Mesenchymal stem cell (in vitro differentiated cells and primary cell): Measurements from ENCODE around the gene PKP4.

Experiments used
- DNase-seq: peaks from one replicate; pipeline ENCODE4 v3.0.0-alpha.2; 2013
- H2AFZ ChIP-seq: one replicate; pipeline ENCODE4 v1.6.1; 2013; ENCODE audit warnings: low read depth, mild to moderate bottlenecking, control low read depth, inconsistent platforms, low read length, moderate library complexity
- H2AK5ac ChIP-seq: 2 replicates; pipeline ENCODE4 v1.6.1; 2013; ENCODE audit warnings: low read length, moderate library complexity, mild to moderate bottlenecking, inconsistent platforms; ENCODE audit not compliant: severe bottlenecking
- H2BK120ac ChIP-seq: one replicate; pipeline ENCODE4 v1.6.1; 2013; ENCODE audit warnings: low read depth, mild to moderate bottlenecking, inconsistent platforms, low read length, moderate library complexity
- H2BK12ac ChIP-seq, 2 experiments: one replicate each; pipeline ENCODE4 v1.6.1; 2013; ENCODE audit warnings: inconsistent platforms in 2 of 2, low read length in 2 of 2, mild to moderate bottlenecking in 2 of 2, moderate library complexity in 2 of 2, control low read depth in 1 of 2
- H2BK15ac ChIP-seq: one replicate; pipeline ENCODE4 v1.6.1; 2013; ENCODE audit warnings: mild to moderate bottlenecking, low read depth, inconsistent platforms; ENCODE audit not compliant: poor library complexity, severe bottlenecking
- H2BK5ac ChIP-seq: 2 replicates; pipeline ENCODE4 v1.6.1; 2013; ENCODE audit warnings: low read depth, mild to moderate bottlenecking, low read length, control low read depth, inconsistent platforms; ENCODE audit not compliant: poor library complexity, severe bottlenecking
- H3K14ac ChIP-seq, 2 experiments: one replicate each; pipeline ENCODE4 v1.6.1; 2013; ENCODE audit warnings: inconsistent platforms in 2 of 2, low read length in 2 of 2, control low read depth in 1 of 2, mild to moderate bottlenecking in 1 of 2, moderate library complexity in 1 of 2
- H3K18ac ChIP-seq, 2 experiments: one replicate each; pipeline ENCODE4 v1.6.1; 2013; ENCODE audit warnings: inconsistent platforms in 2 of 2, low read length in 2 of 2, control low read depth in 1 of 2, low read depth in 1 of 2, mild to moderate bottlenecking in 1 of 2
- H3K23ac ChIP-seq, 2 experiments: one replicate each; pipeline ENCODE4 v1.6.1; 2013; ENCODE audit warnings: inconsistent platforms in 2 of 2, low read length in 2 of 2, mild to moderate bottlenecking in 2 of 2, moderate library complexity in 2 of 2, control low read depth in 1 of 2
- H3K27ac ChIP-seq: 2 replicates; pipeline ENCODE4 v1.5.1; 2013; ENCODE audit warnings: mild to moderate bottlenecking, moderate library complexity, low read length, control low read depth, inconsistent platforms; ENCODE audit not compliant: poor library complexity, severe bottlenecking
- H3K27me3 ChIP-seq, 2 experiments: 2 replicates each; pipeline versions ENCODE4 v1.6.1 to v1.7.0; 2013; ENCODE audit warnings: low read length in 2 of 2, mild to moderate bottlenecking in 2 of 2, moderate library complexity in 2 of 2, control low read depth in 1 of 2, inconsistent platforms in 1 of 2; ENCODE audit not compliant: control insufficient read depth in 1 of 2, insufficient read depth in 1 of 2
- H3K36me3 ChIP-seq, 2 experiments: 2 replicates each; pipeline versions ENCODE4 v1.6.1 to v1.7.0; 2013; ENCODE audit warnings: low read length in 2 of 2, control low read depth in 1 of 2, inconsistent platforms in 1 of 2, low read depth in 1 of 2, mild to moderate bottlenecking in 1 of 2; ENCODE audit not compliant: insufficient read depth in 2 of 2, control insufficient read depth in 1 of 2
- H3K4ac ChIP-seq, 2 experiments: one replicate each; pipeline ENCODE4 v1.6.1; 2013; ENCODE audit warnings: inconsistent platforms in 2 of 2, low read length in 2 of 2, mild to moderate bottlenecking in 2 of 2, moderate library complexity in 2 of 2, control low read depth in 1 of 2, low read depth in 1 of 2
- H3K4me1 ChIP-seq: 2 replicates; pipeline ENCODE4 v1.6.1; 2013; ENCODE audit warnings: low read depth, low read length, control low read depth; ENCODE audit not compliant: control insufficient read depth, insufficient read depth
- H3K4me2 ChIP-seq: 2 replicates; pipeline ENCODE4 v1.6.1; 2013; ENCODE audit warnings: low read length, mild to moderate bottlenecking, inconsistent platforms; ENCODE audit not compliant: poor library complexity, severe bottlenecking
- H3K4me3 ChIP-seq, 2 experiments: 2 replicates each; pipeline versions ENCODE4 v1.5.1 to v1.7.0; 2013; ENCODE audit warnings: low read length in 2 of 2, mild to moderate bottlenecking in 2 of 2, control low read depth in 1 of 2, low read depth in 1 of 2; ENCODE audit not compliant: insufficient read depth in 1 of 2
- H3K79me1 ChIP-seq: replicated peaks from 2 replicates; pipeline ENCODE4 v1.6.1; 2013; ENCODE audit warnings: mild to moderate bottlenecking, control low read depth, low read length, inconsistent platforms; ENCODE audit not compliant: poor library complexity, severe bottlenecking
- H3K9ac ChIP-seq: 2 replicates; pipeline ENCODE4 v1.7.0; 2013; ENCODE audit warnings: mild to moderate bottlenecking, low read length, moderate library complexity
- H3K9me3 ChIP-seq: 2 replicates; pipeline ENCODE4 v1.7.0; 2013; ENCODE audit warnings: mild to moderate bottlenecking, low read length; ENCODE audit not compliant: control insufficient read depth
- H4K8ac ChIP-seq: one replicate; pipeline ENCODE4 v1.6.1; 2013; ENCODE audit warnings: inconsistent platforms, mild to moderate bottlenecking, low read length, moderate library complexity
- H4K91ac ChIP-seq: one replicate; pipeline ENCODE4 v1.6.1; 2013; ENCODE audit warnings: mild to moderate bottlenecking, low read length, inconsistent platforms
- WGBS: methylation state at CpG from one replicate; pipeline ENCODE4 v1.1.7; 2013; ENCODE audit warnings: mixed read lengths; 5-methylcytosine and 5-hydroxymethylcytosine counted together

The PKP4 gene

GRCh38 chr2:158411748-158412147 is 45.0 kb upstream of the PKP4 start:
- Histone ChIP-seq H3K14ac (no peak overlapping the region), H4K91ac (peak overlapping the region; percentile 75), H3K27me3 (no peaks in the 10 kb centered on the region), H2BK15ac (no peak overlapping the region), H3K79me1 (peaks cover 4% of the 10 kb centered on the region), H3K4me1 (peaks cover 5% of the 10 kb centered on the region), H3K27ac (peak overlapping the region; percentile 78), H4K8ac (no peak overlapping the region), H3K9ac (no peak overlapping the region), H3K4me2 (no peak overlapping the region), H2BK5ac (peak overlapping the region; percentile 45), H3K4ac (no peak overlapping the region), H2BK12ac (no peak overlapping the region), H2AK5ac (peak overlapping the region; percentile 95), H3K9me3 (peaks cover 26% of the 10 kb centered on the region), H2AFZ (no peak overlapping the region), H3K4me3 (no peak overlapping the region), H3K18ac (no peak overlapping the region), H3K23ac (no peak overlapping the region), H3K36me3 (peaks cover 0 to 3% of the 10 kb centered on the region in 2 experiments), H2BK120ac (no peak overlapping the region)
- no peak for DNase-seq

DNA sequence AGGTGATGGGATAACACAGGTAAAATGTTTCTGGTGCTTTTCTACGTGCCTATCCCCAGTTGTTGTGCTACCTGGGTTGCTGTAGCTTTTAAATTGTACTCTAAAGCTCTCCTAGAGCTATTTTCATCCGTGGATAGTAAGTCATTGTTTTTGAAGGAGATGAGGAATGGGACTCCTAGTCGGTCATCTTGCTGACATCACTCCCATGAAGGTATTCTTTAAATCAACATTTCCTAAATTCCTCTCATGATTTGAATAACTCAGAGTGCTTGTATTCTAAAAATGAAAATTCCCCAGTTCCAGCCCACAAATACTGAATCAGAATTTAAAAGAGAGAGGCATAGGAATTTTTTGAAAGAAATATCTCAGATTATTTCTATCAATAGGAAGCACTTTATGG is 44.5 kb upstream of the PKP4 start:
- Histone ChIP-seq H2BK12ac (no peak overlapping the region), H3K4me3 (no peak overlapping the region), H3K4ac (no peak overlapping the region), H2BK5ac (peak overlapping the region; percentile 45), H3K14ac (no peak overlapping the region), H3K4me1 (peaks cover 5% of the 10 kb centered on the region), H4K91ac (no peak overlapping the region), H3K27ac (peak overlapping the region; percentile 78), H3K18ac (no peak overlapping the region), H2BK15ac (no peak overlapping the region), H2AFZ (no peak overlapping the region), H2AK5ac (peak overlapping the region; percentile 95), H3K79me1 (peaks cover 4% of the 10 kb centered on the region), H4K8ac (no peak overlapping the region), H2BK120ac (no peak overlapping the region), H3K27me3 (no peaks in the 10 kb centered on the region), H3K23ac (no peak overlapping the region), H3K9ac (no peak overlapping the region), H3K36me3 (peaks cover 0 to 3% of the 10 kb centered on the region in 2 experiments), H3K4me2 (no peak overlapping the region), H3K9me3 (peaks cover 26% of the 10 kb centered on the region)
- 63% methylated on average over 1 of the region's 3 CpGs for WGBS
- no peak for DNase-seq

- WGBS, result no CpG with 5 or more reads among the region's 2 CpGs
- Histone ChIP-seq H3K4me1 (peaks cover 5% of the 10 kb centered on the region), H3K18ac (no peak overlapping the region), H4K91ac (no peak overlapping the region), H2AFZ (no peak overlapping the region), H2BK12ac (no peak overlapping the region), H2BK5ac (no peak overlapping the region), H3K79me1 (peaks cover 4% of the 10 kb centered on the region), H4K8ac (no peak overlapping the region), H3K9me3 (peaks cover 26% of the 10 kb centered on the region), H3K36me3 (peaks cover 0 to 3% of the 10 kb centered on the region in 2 experiments), H3K27ac (peak overlapping the region; percentile 55), H3K4ac (no peak overlapping the region), H2BK120ac (no peak overlapping the region), H3K4me3 (no peak overlapping the region), H3K14ac (no peak overlapping the region), H2BK15ac (no peak overlapping the region), H3K23ac (no peak overlapping the region), H3K9ac (no peak overlapping the region), H2AK5ac (no peak overlapping the region), H3K4me2 (no peak overlapping the region), H3K27me3 (no peaks in the 10 kb centered on the region)
- no peak for DNase-seq
Observed at GRCh38 chr2:158413581-158413980, 43.2 kb upstream of the PKP4 start.

DNA sequence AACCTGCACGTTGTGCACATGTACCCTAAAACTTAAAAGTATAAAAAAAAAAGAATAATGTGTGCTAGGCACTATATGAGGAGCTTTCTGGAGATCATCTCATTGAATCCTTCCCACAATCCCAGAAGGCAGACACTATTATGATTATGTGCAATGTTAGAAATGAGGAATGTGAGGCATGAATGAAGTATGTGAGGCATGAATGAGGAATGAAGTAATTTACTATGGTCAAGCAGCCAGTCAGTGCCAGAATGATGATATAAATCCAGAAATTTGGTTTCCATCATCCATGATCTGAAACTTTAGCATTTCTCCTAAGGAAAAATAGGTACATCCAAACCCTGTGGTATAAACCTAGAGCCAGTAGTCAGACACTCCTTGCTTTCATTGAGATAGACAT is 42.2 kb upstream of the PKP4 start:
- H3K4me3 ChIP-seq, result no peak overlapping the region
- H4K8ac ChIP-seq, result no peak overlapping the region
- H2BK5ac ChIP-seq, result no peak overlapping the region
- H2AK5ac ChIP-seq, result no peak overlapping the region
- no peak overlapping the region for H2BK15ac ChIP-seq
- no peak overlapping the region for H2BK120ac ChIP-seq
- H4K91ac ChIP-seq, result no peak overlapping the region
- H2BK12ac ChIP-seq, result no peak overlapping the region
- H3K9ac ChIP-seq, result no peak overlapping the region
- DNase-seq, result no peak
- H3K79me1 ChIP-seq, result peaks cover 4% of the 10 kb centered on the region
- H3K36me3 ChIP-seq, result peaks cover 0 to 3% of the 10 kb centered on the region in 2 experiments
- H3K4me2 ChIP-seq, result no peak overlapping the region
- H3K4ac ChIP-seq, result no peak overlapping the region
- H3K14ac ChIP-seq, result no peak overlapping the region
- peaks cover 5% of the 10 kb centered on the region for H3K4me1 ChIP-seq
- H3K23ac ChIP-seq, result no peak overlapping the region
- no peak overlapping the region for H2AFZ ChIP-seq
- peak overlapping the region; percentile 89 for H3K27ac ChIP-seq
- peaks cover 26% of the 10 kb centered on the region for H3K9me3 ChIP-seq
- H3K27me3 ChIP-seq, result no peaks in the 10 kb centered on the region
- H3K18ac ChIP-seq, result no peak overlapping the region
- WGBS, result no CpG with 5 or more reads among the region's 1 CpG
